ENCODE measurements around the gene SRGAP1.
A peak's percentile ranks its signal among the peaks of the same experiment; 100 is the strongest.

Gene SRGAP1

GRCh38 chr12:63977441-63977840 lies 132.9 kb downstream of the SRGAP1 start:
- no peak for DNase-seq

GRCh38 chr12:63978519-63978918 lies 134.0 kb downstream of the SRGAP1 start:
- DNase-seq, result no peak

- no peak for DNase-seq
Observed at GRCh38 chr12:63980211-63980610, 135.7 kb downstream of the SRGAP1 start.

GRCh38 chr12:63981343-63981742 lies 136.8 kb downstream of the SRGAP1 start:
- DNase-seq, result no peak

GRCh38 chr12:63982604-63983295 lies 138.2 kb downstream of the SRGAP1 start:
- DNase-seq, result no peak

- no peak for DNase-seq
Observed at GRCh38 chr12:63985456-63985855, 141.0 kb downstream of the SRGAP1 start.

GRCh38 chr12:63985945-63986344 lies 141.4 kb downstream of the SRGAP1 start:
- DNase-seq, result no peak

GRCh38 chr12:63989301-63989845 lies 144.9 kb downstream of the SRGAP1 start:
- peak; percentile 49 for DNase-seq

- DNase-seq, result no peak
Observed at GRCh38 chr12:63990828-63991547, 146.5 kb downstream of the SRGAP1 start.

- no peak for DNase-seq
Observed at GRCh38 chr12:63994704-63995103, 150.2 kb downstream of the SRGAP1 start.

GRCh38 chr12:63995512-63995911 lies 151.0 kb downstream of the SRGAP1 start:
- no peak for DNase-seq

- no peak for DNase-seq
Observed at GRCh38 chr12:63996556-63996955, 152.1 kb downstream of the SRGAP1 start.

- no peak for DNase-seq
Observed at GRCh38 chr12:63997198-63997597, 152.7 kb downstream of the SRGAP1 start.

GRCh38 chr12:63998584-63998983 lies 154.1 kb downstream of the SRGAP1 start:
- DNase-seq, result no peak

GRCh38 chr12:63999853-64000252 lies 155.4 kb downstream of the SRGAP1 start:
- DNase-seq, result no peak

- DNase-seq, result no peak
Observed at GRCh38 chr12:64001439-64001838, 156.9 kb downstream of the SRGAP1 start.

- DNase-seq, result no peak
Observed at GRCh38 chr12:64004641-64005040, 160.1 kb downstream of the SRGAP1 start.

- no peak for DNase-seq
Observed at GRCh38 chr12:64006211-64006825, 161.8 kb downstream of the SRGAP1 start.

- no peak for DNase-seq
Observed at GRCh38 chr12:64007853-64008252, 163.4 kb downstream of the SRGAP1 start.

- DNase-seq, result no peak
Observed at GRCh38 chr12:64008596-64008995, 164.1 kb downstream of the SRGAP1 start.

GRCh38 chr12:64009321-64010068 lies 165.0 kb downstream of the SRGAP1 start:
- no peak for DNase-seq

GRCh38 chr12:64010069-64010686 lies 165.7 kb downstream of the SRGAP1 start:
- DNase-seq, result no peak

GRCh38 chr12:64016521-64016920 lies 172.0 kb downstream of the SRGAP1 start:
- DNase-seq, result no peak

Data from right forelimb (tissue), 1 donor.